Kidney (tissue), 22 donors: ENCODE measurements around the gene LAMP5. TPM values are rescaled to one million over a fixed set of nuclear protein-coding genes. Genes with fewer than 3 reads are reported as not detected.
A peak's percentile ranks its signal among the peaks of the same experiment; 100 is the strongest.

Source experiments
- DNase-seq, 5 donors: peaks; one replicate each; pipeline ENCODE4 v3.0.0-alpha.2; 2013 to 2020
- FAIRE-seq: peaks from 2 replicates; lab custom pipeline; 2012; peaks lifted over from hg19 to GRCh38; lab: Jason Lieb, UNC
- H3K27ac ChIP-seq, 2 donors: one replicate each; pipeline ENCODE4 v1.7.0; 2013; ENCODE audit warnings: low read depth in 2 of 2, low read length in 2 of 2, inconsistent platforms in 1 of 2
- H3K27me3 ChIP-seq: one replicate; pipeline ENCODE4 v1.7.1; 2013; ENCODE audit warnings: low read length, inconsistent platforms; ENCODE audit not compliant: control insufficient read depth, insufficient read depth
- H3K36me3 ChIP-seq, 3 donors: one replicate each; pipeline versions ENCODE4 v1.7.0 to v1.7.1; 2013; ENCODE audit warnings: low read length in 3 of 3, control low read depth in 1 of 3, inconsistent platforms in 1 of 3; ENCODE audit not compliant: insufficient read depth in 3 of 3, control insufficient read depth in 2 of 3
- H3K4me1 ChIP-seq, 3 donors: one replicate each; pipeline versions ENCODE4 v1.7.0 to v1.7.1; 2013; ENCODE audit warnings: low read length in 3 of 3, inconsistent platforms in 1 of 3, low read depth in 1 of 3; ENCODE audit not compliant: control insufficient read depth in 2 of 3, insufficient read depth in 2 of 3
- H3K4me3 ChIP-seq, 3 donors: one replicate each; pipeline versions ENCODE4 v1.7.0 to v1.8.1; 2013; ENCODE audit warnings: low read length in 3 of 3, control low read depth in 1 of 3, inconsistent platforms in 1 of 3
- H3K9ac ChIP-seq, 3 donors: one replicate each; pipeline versions ENCODE4 v1.7.0 to v1.7.1; 2013; ENCODE audit warnings: low read length in 3 of 3, control low read depth in 1 of 3, inconsistent platforms in 1 of 3
- H3K9me3 ChIP-seq, 3 donors: one replicate each; pipeline versions ENCODE4 v1.7.0 to v1.7.1; 2013; ENCODE audit warnings: low read length in 3 of 3, control low read depth in 1 of 3, inconsistent platforms in 1 of 3; ENCODE audit not compliant: control insufficient read depth in 2 of 3, insufficient read depth in 1 of 3
- CTCF ChIP-seq: IDR thresholded peaks from 3 replicates; pipeline ENCODE4 v1.5.1; 2012; ENCODE audit warnings: mild to moderate bottlenecking, moderate library complexity, borderline replicate concordance; ENCODE audit not compliant: insufficient read depth; ENCODE audit errors: extremely low read depth
- intact Hi-C: fragments of 100-400 bp; cut with DNase I; formaldehyde crosslinking; loops from one replicate; pipeline ENCODE4 v1.11.1; 2022
- long read RNA-seq, 10 donors: library from polyadenylated mRNA in 1 of 10; unstranded in 1 of 10; transcript quantifications; one replicate each; pipeline ENCODE4 v2.0.0 and lab custom pipeline, GENCODE V29; 2021 to 2026
- polyA plus RNA-seq: library from polyadenylated mRNA; stranded (reverse); fragments of 350-450 nt; fragmentation: Illumina TruSeq; extraction: RNeasy Lipid Tissue Mini Kit (QIAGEN cat#74804); gene quantifications from one replicate; pipeline ENCODE4 v1.2.3, GENCODE V29; 2014; ENCODE audit warnings: low read depth, low replicate concordance; ENCODE audit not compliant: insufficient read depth
- total RNA-seq: library from RNA; stranded (reverse); fragmentation: NEBNext Ultra II Directional; extraction: Animal tissue kit (Norgen Biotek cat#: 25700); gene quantifications from one replicate; pipeline ENCODE4 v1.2.1, GENCODE V29; 2021
- donor health status: control.
- donor health status: control.
- donor health status: control.
- donor health status: control.
- donor health status: control.
- donor health status: DM: yes; HTN: yes; CAD: no.
- donor health status: Normal renal cell carcinoma (clear cell type).

LAMP5 gene, protein sequence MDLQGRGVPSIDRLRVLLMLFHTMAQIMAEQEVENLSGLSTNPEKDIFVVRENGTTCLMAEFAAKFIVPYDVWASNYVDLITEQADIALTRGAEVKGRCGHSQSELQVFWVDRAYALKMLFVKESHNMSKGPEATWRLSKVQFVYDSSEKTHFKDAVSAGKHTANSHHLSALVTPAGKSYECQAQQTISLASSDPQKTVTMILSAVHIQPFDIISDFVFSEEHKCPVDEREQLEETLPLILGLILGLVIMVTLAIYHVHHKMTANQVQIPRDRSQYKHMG
- 0.82 TPM for total RNA-seq
- polyA plus RNA-seq, result 3.2 TPM
- long read RNA-seq, donor 1, partial matches to known transcripts, result 0 of 3 reads
- long read RNA-seq, donor 1, other reads (novel, unspliced or antisense), result 0 of 3 reads
- long read RNA-seq, donor 2, transcript LAMP5-201 (6 exons, 2,039 nt), result major isoform, 5 of 5 reads
- long read RNA-seq, donor 2, partial matches to known transcripts, result 0 of 5 reads
- long read RNA-seq, donor 2, other reads (novel, unspliced or antisense), result 0 of 5 reads
- long read RNA-seq, donor 3, result 0 reads
- long read RNA-seq, donor 4, partial matches to known transcripts, result 0 of 1 reads
- long read RNA-seq, donor 4, other reads (novel, unspliced or antisense), result 0 of 1 reads
- long read RNA-seq, donor 5, result 0 reads
- long read RNA-seq, donor 6, partial matches to known transcripts, result 11 of 12 reads
- long read RNA-seq, donor 6, other reads (novel, unspliced or antisense), result 0 of 12 reads
- long read RNA-seq, donor 7, partial matches to known transcripts, result 0 of 1 reads
- long read RNA-seq, donor 7, other reads (novel, unspliced or antisense), result 0 of 1 reads
- long read RNA-seq, donor 8, partial matches to known transcripts, result 0 of 1 reads
- long read RNA-seq, donor 8, other reads (novel, unspliced or antisense), result 0 of 1 reads
- long read RNA-seq, donor 9, partial matches to known transcripts, result 0 of 2 reads
- long read RNA-seq, donor 9, other reads (novel, unspliced or antisense), result 0 of 2 reads
- long read RNA-seq, donor 10, partial matches to known transcripts, result 0 of 1 reads
- long read RNA-seq, donor 10, other reads (novel, unspliced or antisense), result 0 of 1 reads

DNA sequence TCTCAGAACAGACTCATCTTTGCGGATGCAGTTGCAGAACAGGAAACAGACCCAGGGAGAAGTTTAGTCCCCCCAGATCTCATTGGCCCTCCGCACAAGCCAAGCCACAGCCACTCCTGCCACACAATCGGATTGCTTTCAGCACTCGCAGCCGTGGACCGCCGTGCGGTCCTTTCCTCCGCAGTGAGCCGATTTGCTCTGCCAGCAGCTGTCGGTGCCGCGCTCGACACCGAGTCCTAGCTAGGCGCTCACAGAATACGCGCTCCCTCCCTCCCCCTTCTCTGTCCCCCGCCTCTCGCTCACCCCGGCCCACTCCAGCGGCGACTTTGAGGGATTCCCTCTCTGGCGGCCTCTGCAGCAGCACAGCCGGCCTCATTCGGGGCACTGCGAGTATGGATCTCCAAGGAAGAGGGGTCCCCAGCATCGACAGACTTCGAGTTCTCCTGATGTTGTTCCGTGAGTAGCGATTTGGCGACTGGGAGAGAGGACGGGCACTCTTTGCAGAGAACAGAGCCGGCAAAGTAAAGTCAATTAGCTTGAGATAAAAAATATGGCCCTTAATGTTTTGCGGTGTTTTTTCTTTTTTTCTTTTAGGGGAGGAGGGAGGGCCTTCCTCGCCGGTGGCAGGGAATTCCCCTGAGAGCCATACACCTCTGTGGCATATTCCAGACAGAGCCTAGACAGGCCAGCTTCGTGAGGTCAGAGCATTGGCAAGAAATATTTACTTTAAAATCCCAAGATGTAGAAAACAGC lies at the start of gene LAMP5:
TSS of gene LAMP5 (plus strand) at position 130 of the 753 bp plus-strand sequence. CDS start at position 393, 263 bp downstream.
- no peak within 1 kb of the TSS for H3K27ac ChIP-seq
- no peak for FAIRE-seq
- peaks cover 40% of the 10 kb centered on the region for H3K27me3 ChIP-seq
- peaks cover 0 to 6% (median 0%) of the 10 kb centered on the region in 3 donors for H3K4me1 ChIP-seq
- no peaks in the 10 kb centered on the region for H3K9me3 ChIP-seq
- H3K4me3 ChIP-seq, result peak within 1 kb of the TSS in 1 of 3 donors; percentile 18
- no peak for TF ChIP-seq CTCF
- intact Hi-C loops, result no loop called here
- no peaks in the 10 kb centered on the region for H3K36me3 ChIP-seq
- DNase-seq, result peak; percentile 77 to 91 (median 86)
- no peak within 1 kb of the TSS for H3K9ac ChIP-seq

GRCh38 chr20:9467995-9468394 lies 46.4 kb upstream of the LAMP5 start:
- H3K36me3 ChIP-seq, result no peaks in the 10 kb centered on the region
- no peak overlapping the region for H3K27ac ChIP-seq
- peak; percentile 30 for TF ChIP-seq CTCF
- intact Hi-C loops, result no loop called here
- no peak overlapping the region for H3K9ac ChIP-seq
- no peaks in the 10 kb centered on the region for H3K9me3 ChIP-seq
- peak in 1 of 5 donors; percentile 16 for DNase-seq
- H3K27me3 ChIP-seq, result no peaks in the 10 kb centered on the region
- H3K4me1 ChIP-seq, result no peaks in the 10 kb centered on the region
- H3K4me3 ChIP-seq, result no peak overlapping the region
- FAIRE-seq, result no peak

GRCh38 chr20:9474835-9475415 lies 39.5 kb upstream of the LAMP5 start:
- TF ChIP-seq CTCF, result no peak
- Histone ChIP-seq H3K9me3 (no peaks in the 10 kb centered on the region), H3K27me3 (no peaks in the 10 kb centered on the region), H3K36me3 (no peaks in the 10 kb centered on the region), H3K4me3 (no peak overlapping the region), H3K4me1 (no peaks in the 10 kb centered on the region), H3K27ac (no peak overlapping the region), H3K9ac (no peak overlapping the region)
- DNase-seq (no peak), FAIRE-seq (no peak)
- intact Hi-C loops, result no loop called here
